ENCODE measurements around the gene ERBB4. TPM values are rescaled to one million over a fixed set of nuclear protein-coding genes. Genes with fewer than 3 reads are reported as not detected.

Gene ERBB4
- total RNA-seq, 2 experiments from 2014 or later: not detected

DNA sequence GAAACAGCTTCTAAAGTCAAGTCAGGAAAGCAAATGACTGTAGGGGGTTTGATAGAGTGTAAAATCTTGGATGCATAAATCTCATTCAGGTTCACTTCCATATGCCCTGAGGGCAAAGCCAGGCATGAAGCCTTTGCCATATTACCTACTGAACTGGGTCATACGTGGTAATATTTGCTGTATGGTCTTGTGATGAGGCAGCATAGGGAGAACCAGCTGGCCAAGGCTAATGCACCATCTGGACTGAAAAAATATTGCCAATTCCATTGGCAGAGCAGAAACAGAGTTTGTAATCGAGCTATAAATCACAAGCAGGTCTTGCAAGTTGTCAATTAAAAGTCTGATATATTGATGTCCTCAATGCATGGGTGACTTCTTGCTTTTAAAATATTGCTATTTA, 243.8 kb downstream of the ERBB4 start:
- ChIA-PET POLR2A (interaction anchor here (0.6 to 1.6 kb wide), 2 partner anchors 16 to 99 kb away, joined by 3 read pairs; no protein-coding TSS in a partner anchor), CTCF (ENCODE audit: unreplicated experiment) (no interaction called here)
- Histone ChIP-seq H3K9me3 (ENCODE audit: low read length) (no peaks in the 10 kb centered on the region), H2AFZ (ENCODE audit: low read length) (no peak overlapping the region), H3K36me3 (ENCODE audit: insufficient read depth, low read length) (no peaks in the 10 kb centered on the region), H3K27ac (ENCODE audit: low read depth, low read length, poor library complexity, severe bottlenecking) (no peak overlapping the region), H4K20me1 (ENCODE audit: insufficient read depth, low read length) (no peaks in the 10 kb centered on the region), H3K4me2 (ENCODE audit: low read length) (no peak overlapping the region), H3K4me1 (ENCODE audit: insufficient read depth, low read length, poor library complexity, severe bottlenecking) (no peaks in the 10 kb centered on the region), H3K4me3 (ENCODE audit: low read depth, low read length, poor library complexity, severe bottlenecking) (no peak overlapping the region), H3K9me2 (ENCODE audit: insufficient read depth, low read length) (no peaks in the 10 kb centered on the region), H3K79me2 (ENCODE audit: insufficient read depth, low read depth, low read length) (no peaks in the 10 kb centered on the region)
- intact Hi-C loops (cut with micrococcal nuclease; ENCODE audit: unreplicated experiment): no loop called here
- DNase-seq (ENCODE audit: low spot score): no peak
- TF ChIP-seq, protein P1, sequence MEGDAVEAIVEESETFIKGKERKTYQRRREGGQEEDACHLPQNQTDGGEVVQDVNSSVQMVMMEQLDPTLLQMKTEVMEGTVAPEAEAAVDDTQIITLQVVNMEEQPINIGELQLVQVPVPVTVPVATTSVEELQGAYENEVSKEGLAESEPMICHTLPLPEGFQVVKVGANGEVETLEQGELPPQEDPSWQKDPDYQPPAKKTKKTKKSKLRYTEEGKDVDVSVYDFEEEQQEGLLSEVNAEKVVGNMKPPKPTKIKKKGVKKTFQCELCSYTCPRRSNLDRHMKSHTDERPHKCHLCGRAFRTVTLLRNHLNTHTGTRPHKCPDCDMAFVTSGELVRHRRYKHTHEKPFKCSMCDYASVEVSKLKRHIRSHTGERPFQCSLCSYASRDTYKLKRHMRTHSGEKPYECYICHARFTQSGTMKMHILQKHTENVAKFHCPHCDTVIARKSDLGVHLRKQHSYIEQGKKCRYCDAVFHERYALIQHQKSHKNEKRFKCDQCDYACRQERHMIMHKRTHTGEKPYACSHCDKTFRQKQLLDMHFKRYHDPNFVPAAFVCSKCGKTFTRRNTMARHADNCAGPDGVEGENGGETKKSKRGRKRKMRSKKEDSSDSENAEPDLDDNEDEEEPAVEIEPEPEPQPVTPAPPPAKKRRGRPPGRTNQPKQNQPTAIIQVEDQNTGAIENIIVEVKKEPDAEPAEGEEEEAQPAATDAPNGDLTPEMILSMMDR (conservative IDR thresholded peaks at IDR 0.05; ENCODE audit: low read length): no peak
- TF ChIP-seq EZH2phosphoT487 (IDR thresholded peaks at IDR 0.05; ENCODE audit: borderline replicate concordance, low read depth, low read length): no peak
- no TSS peak for BruUV-seq (replicated peaks)

DNA sequence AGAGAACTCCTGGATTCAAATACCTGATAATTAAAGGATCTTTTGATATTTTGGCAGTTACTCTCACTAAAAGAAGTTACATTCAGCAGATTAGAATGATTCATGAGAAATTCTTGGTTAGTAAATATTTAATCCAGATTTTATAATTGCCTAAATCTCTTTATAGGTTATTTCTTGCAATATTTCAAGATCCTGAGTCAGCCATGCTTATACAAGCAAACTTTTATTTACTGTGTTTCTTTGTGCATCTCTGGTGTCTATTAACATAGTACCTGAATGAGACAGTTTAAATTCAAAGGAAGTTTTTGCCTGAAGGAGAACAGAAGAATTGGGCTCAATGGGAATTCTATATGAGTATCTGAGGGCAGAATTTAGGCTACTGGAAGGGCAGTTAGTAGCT, 249.3 kb downstream of the ERBB4 start:
- H3K27ac ChIP-seq (ENCODE audit: low read depth, low read length, poor library complexity, severe bottlenecking): no peak overlapping the region
- ChIA-PET CTCF (ENCODE audit: unreplicated experiment) (no interaction called here), POLR2A (no interaction called here)
- DNase-seq (ENCODE audit: low spot score): no peak
- no peaks in the 10 kb centered on the region for H3K36me3 ChIP-seq (ENCODE audit: insufficient read depth, low read length)
- no peak for TF ChIP-seq EZH2phosphoT487 (IDR thresholded peaks at IDR 0.05; ENCODE audit: borderline replicate concordance, low read depth, low read length)
- TF ChIP-seq, protein P1 (conservative IDR thresholded peaks at IDR 0.05; ENCODE audit: low read length): no peak
- no peaks in the 10 kb centered on the region for H3K9me3 ChIP-seq (ENCODE audit: low read length)
- no peak overlapping the region for H2AFZ ChIP-seq (ENCODE audit: low read length)
- no peaks in the 10 kb centered on the region for H4K20me1 ChIP-seq (ENCODE audit: insufficient read depth, low read length)
- intact Hi-C loops (cut with micrococcal nuclease; ENCODE audit: unreplicated experiment): no loop called here
- H3K9me2 ChIP-seq (ENCODE audit: insufficient read depth, low read length): no peaks in the 10 kb centered on the region
- BruUV-seq (replicated peaks): no TSS peak
- no peak overlapping the region for H3K4me3 ChIP-seq (ENCODE audit: low read depth, low read length, poor library complexity, severe bottlenecking)
- no peaks in the 10 kb centered on the region for H3K4me1 ChIP-seq (ENCODE audit: insufficient read depth, low read length, poor library complexity, severe bottlenecking)
- no peaks in the 10 kb centered on the region for H3K79me2 ChIP-seq (ENCODE audit: insufficient read depth, low read depth, low read length)
- no peak overlapping the region for H3K4me2 ChIP-seq (ENCODE audit: low read length)

DNA sequence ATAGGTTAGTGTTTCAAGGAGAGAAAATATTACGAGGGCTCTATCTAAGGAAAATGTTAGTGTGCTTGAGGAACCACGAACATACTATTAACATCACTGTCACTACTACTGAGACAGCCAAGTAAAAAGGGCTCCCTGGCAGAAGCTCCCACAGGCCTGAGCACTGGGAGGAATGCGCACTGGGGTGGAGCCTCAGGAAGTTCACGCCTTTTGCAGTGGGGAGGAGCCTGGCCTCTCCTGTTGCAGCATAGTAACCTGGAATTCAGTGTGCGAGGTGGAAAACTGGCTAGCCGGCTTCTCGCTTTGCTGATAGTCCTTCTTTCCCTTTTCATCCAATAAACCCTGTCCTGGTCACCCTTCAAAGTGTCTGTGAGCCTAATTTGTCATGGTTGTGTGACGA, 250.3 kb downstream of the ERBB4 start:
- Histone ChIP-seq H3K4me2 (ENCODE audit: low read length) (no peak overlapping the region), H3K9me3 (ENCODE audit: low read length) (no peaks in the 10 kb centered on the region), H4K20me1 (ENCODE audit: insufficient read depth, low read length) (no peaks in the 10 kb centered on the region), H3K4me1 (ENCODE audit: insufficient read depth, low read length, poor library complexity, severe bottlenecking) (no peaks in the 10 kb centered on the region), H3K36me3 (ENCODE audit: insufficient read depth, low read length) (no peaks in the 10 kb centered on the region), H2AFZ (ENCODE audit: low read length) (no peak overlapping the region), H3K4me3 (ENCODE audit: low read depth, low read length, poor library complexity, severe bottlenecking) (no peak overlapping the region), H3K27ac (ENCODE audit: low read depth, low read length, poor library complexity, severe bottlenecking) (no peak overlapping the region), H3K9me2 (ENCODE audit: insufficient read depth, low read length) (no peaks in the 10 kb centered on the region), H3K79me2 (ENCODE audit: insufficient read depth, low read depth, low read length) (no peaks in the 10 kb centered on the region)
- ChIA-PET CTCF (ENCODE audit: unreplicated experiment) (no interaction called here), POLR2A (interaction anchor here (0.6 to 0.7 kb wide), 3 partner anchors 74 to 877 kb away, joined by 3 to 4 read pairs (median 3); no protein-coding TSS in a partner anchor)
- intact Hi-C loops (cut with micrococcal nuclease; ENCODE audit: unreplicated experiment): no loop called here
- BruUV-seq (replicated peaks): no TSS peak
- TF ChIP-seq EZH2phosphoT487 (IDR thresholded peaks at IDR 0.05; ENCODE audit: borderline replicate concordance, low read depth, low read length): no peak
- TF ChIP-seq, protein P1 (conservative IDR thresholded peaks at IDR 0.05; ENCODE audit: low read length): no peak
- DNase-seq (ENCODE audit: low spot score): no peak
